ENCODE data around the gene ARL6IP5. TPM values are rescaled to one million over a fixed set of nuclear protein-coding genes. Genes with fewer than 3 reads are reported as not detected.
A peak's percentile ranks its signal among the peaks of the same experiment; 100 is the strongest.

The ARL6IP5 gene
- total RNA-seq, 4 donors from 2014 or later = 51.0 to 92.5 (median 82.4) TPM

DNA sequence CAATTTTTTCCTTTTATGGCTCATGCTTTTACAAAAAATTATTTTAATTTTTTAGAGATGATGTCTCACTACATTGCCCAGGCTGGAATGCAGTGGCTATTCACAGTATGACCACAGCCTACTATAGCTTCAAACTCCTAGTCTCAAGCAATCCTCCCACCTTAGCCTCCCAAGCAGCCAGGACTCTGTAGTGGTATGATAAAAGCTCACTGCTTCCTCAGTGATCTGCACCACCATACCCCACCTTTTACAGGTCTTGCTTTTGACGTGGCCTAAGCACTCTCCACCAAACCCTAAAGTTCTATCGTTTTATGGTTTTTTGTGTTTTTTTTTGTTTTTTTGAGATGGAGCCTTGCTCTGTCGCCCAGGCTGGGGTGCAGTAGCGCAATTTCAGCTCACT, 18.6 kb upstream of the ARL6IP5 start:
- Histone ChIP-seq H3K4me3 (no peak overlapping the region), H3K9me3 (no peaks in the 10 kb centered on the region), H3K27me3 (no peaks in the 10 kb centered on the region), H3K36me3 (peaks cover 0 to 35% (median 0%) of the 10 kb centered on the region in 3 donors), H3K4me1 (peaks cover 0 to 4% (median 0%) of the 10 kb centered on the region in 4 donors), H3K27ac (no peak overlapping the region)
- TF ChIP-seq, protein P1, sequence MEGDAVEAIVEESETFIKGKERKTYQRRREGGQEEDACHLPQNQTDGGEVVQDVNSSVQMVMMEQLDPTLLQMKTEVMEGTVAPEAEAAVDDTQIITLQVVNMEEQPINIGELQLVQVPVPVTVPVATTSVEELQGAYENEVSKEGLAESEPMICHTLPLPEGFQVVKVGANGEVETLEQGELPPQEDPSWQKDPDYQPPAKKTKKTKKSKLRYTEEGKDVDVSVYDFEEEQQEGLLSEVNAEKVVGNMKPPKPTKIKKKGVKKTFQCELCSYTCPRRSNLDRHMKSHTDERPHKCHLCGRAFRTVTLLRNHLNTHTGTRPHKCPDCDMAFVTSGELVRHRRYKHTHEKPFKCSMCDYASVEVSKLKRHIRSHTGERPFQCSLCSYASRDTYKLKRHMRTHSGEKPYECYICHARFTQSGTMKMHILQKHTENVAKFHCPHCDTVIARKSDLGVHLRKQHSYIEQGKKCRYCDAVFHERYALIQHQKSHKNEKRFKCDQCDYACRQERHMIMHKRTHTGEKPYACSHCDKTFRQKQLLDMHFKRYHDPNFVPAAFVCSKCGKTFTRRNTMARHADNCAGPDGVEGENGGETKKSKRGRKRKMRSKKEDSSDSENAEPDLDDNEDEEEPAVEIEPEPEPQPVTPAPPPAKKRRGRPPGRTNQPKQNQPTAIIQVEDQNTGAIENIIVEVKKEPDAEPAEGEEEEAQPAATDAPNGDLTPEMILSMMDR (IDR thresholded peaks at IDR 0.05) = no peak
- no peak for TF ChIP-seq POLR2A (IDR thresholded peaks at IDR 0.05)
- no peak for DNase-seq

DNA sequence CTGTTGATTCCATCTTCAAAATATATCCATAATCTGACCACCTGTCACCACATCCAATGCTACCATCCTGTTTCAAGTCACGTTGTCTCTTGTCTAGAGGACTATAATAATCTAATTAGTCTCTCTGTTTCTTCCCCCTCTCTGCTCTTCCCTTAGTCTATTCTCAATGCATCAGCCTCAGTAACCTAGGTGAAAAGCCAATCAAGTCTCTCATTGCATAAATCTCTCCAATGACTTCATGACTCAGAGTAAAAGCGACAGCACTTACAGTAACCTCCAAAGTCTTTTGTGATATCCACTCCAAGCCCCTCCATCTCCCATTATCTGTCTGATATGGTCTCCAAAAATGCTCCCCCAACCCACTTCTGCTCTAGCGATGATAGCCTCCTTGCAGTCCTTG, 11.8 kb upstream of the ARL6IP5 start:
- TF ChIP-seq, protein P1 (IDR thresholded peaks at IDR 0.05) = no peak
- TF ChIP-seq POLR2A (IDR thresholded peaks at IDR 0.05) = no peak
- Histone ChIP-seq H3K27ac (no peak overlapping the region), H3K4me1 (peaks cover 0 to 3% (median 0%) of the 10 kb centered on the region in 4 donors), H3K27me3 (no peaks in the 10 kb centered on the region), H3K4me3 (no peak overlapping the region), H3K9me3 (no peaks in the 10 kb centered on the region), H3K36me3 (peaks cover 0 to 47% (median 0%) of the 10 kb centered on the region in 3 donors)
- no peak for DNase-seq

DNA sequence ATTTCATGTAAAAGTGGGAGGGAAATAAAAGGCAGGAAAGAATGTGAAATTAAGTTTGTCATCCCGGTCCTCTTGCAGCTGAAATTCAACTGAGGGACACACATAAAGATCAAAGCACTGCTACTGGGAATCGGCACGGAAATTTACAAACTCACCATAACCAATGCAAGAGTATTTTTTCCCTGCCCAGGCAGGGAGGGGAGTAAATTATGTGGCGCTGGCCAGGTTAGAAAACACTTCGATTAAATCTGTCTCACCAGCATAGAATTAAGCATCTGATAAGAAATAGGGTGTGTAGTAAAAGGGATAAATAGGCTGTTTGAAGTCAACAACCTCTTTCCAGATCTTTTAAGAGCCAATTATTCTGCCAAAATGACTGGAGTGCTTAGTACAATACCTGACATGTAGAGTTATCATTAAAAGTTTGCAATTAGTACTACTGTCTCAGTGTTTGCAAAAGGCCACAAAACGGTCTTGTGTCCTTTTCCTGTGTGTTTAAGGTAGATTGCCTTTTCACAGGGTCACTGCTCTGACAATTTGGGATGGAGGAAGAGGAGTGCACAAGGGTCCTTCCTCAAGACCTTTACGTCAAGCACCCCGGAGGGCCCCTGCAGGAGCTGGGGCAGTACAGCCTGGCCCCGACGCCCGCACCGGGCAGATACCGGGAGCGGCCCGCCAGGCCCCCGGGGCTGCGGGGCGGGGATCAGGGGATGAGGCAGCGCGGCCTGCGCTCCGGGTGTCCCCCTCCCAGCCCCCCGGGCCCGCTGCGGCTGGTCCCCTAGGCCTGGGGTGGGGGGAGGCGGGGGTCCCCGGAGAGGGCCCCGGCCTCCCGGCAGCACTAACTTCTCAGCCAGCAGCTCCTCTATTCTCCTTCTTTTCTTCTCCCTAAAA, 5.2 kb upstream of the ARL6IP5 start:
- Histone ChIP-seq H3K27me3 (no peaks in the 10 kb centered on the region), H3K4me1 (peaks cover 0 to 60% (median 19%) of the 10 kb centered on the region in 4 donors), H3K9me3 (no peaks in the 10 kb centered on the region), H3K4me3 (peak overlapping the region; percentile 79 to 91 (median 86)), H3K36me3 (peaks cover 0 to 12% (median 0%) of the 10 kb centered on the region in 3 donors), H3K27ac (peak overlapping the region; percentile 84 to 91 (median 88))
- DNase-seq = peak in 1 of 3 donors; percentile 63
- TF ChIP-seq, protein P1 (IDR thresholded peaks at IDR 0.05) = no peak
- no peak for TF ChIP-seq POLR2A (IDR thresholded peaks at IDR 0.05)

DNA sequence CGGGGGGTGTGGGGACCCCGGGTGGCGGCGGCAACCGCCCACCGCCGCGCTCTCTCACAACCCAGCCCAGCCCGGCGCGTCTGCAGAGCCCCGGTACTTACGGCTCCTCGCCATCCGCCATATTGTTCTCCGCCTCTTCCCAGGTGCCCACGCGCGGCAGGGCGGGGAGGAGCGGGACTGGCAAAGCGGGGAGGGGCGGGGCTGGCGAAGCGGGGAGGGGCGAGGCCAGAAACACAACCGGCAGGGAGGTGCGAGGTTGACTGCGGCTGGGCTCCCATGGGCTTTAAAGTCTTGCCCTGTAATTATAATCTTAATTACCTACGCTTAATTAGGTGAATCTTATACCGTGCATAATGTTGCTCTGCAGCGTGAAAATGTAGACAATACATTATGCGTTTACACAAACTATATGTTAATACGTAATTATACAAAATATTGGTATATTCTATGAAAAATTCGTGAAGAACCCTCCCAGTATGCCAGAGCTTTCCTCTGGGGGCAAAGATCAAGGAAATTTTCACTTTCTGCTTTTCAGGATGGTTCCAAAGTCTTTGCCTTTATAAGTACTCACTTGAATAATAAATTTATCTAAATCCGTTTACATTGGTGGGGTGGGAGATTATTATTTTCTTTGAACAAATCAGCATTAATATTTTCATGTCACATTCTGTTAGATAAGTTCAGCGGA, 4.4 kb upstream of the ARL6IP5 start, which contains the start of gene UBA3:
Gene UBA3 (minus strand): TSS at position 133 of the 688 bp plus-strand sequence. CDS start 12 bp downstream, at position 121.
- H3K27me3 ChIP-seq = no peaks in the 10 kb centered on the region
- H3K4me3 ChIP-seq = peak within 1 kb of the TSS; percentile 79 to 91 (median 86)
- TF ChIP-seq, protein P1 (IDR thresholded peaks at IDR 0.05) = no peak
- peak in 1 of 2 donors; percentile 59 for TF ChIP-seq POLR2A (IDR thresholded peaks at IDR 0.05)
- H3K9me3 ChIP-seq = no peaks in the 10 kb centered on the region
- H3K36me3 ChIP-seq = peaks cover 0 to 6% (median 0%) of the 10 kb centered on the region in 3 donors
- H3K4me1 ChIP-seq = peaks cover 0 to 60% (median 19%) of the 10 kb centered on the region in 4 donors
- DNase-seq = peak; percentile 96 to 97 (median 96)
- peak within 1 kb of the TSS; percentile 84 to 91 (median 88) for H3K27ac ChIP-seq

DNA sequence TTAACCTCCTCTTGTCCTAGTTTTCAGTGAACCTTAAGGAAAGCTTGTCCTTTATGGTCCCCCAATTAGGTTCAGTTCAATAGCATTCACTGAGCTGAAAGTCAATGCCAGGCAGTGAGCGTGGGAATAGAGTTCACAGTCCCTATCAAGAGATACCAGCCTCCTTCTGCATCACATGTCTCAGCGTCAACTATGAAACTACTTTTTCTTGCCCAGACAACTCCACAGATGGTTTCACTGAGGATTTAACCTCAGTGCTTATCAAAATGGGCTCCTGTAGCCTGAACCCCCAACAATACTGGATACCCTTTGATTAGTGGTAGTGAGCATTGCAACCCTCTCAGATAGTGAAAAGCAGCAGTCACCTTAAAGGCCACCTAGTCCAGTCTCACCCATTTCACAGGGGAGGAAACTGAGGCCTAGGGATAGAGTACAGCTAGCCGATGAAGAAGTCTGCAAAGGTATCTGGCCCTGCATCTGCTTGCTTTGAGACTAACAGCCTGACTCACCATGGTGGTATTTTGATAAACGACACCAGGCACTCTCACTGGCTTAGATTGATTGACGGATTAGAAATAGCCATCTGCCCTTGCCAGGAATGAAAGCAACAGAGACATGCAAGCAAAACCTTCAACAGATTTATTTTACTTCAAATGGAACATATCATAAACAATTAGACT, 3.0 kb upstream of the ARL6IP5 start:
- Histone ChIP-seq H3K4me1 (peaks cover 0 to 61% (median 19%) of the 10 kb centered on the region in 4 donors), H3K36me3 (no peaks in the 10 kb centered on the region), H3K27me3 (no peaks in the 10 kb centered on the region), H3K9me3 (no peaks in the 10 kb centered on the region), H3K4me3 (no peak overlapping the region), H3K27ac (peak overlapping the region; percentile 17 to 91 (median 70))
- DNase-seq = no peak
- no peak for TF ChIP-seq POLR2A (IDR thresholded peaks at IDR 0.05)
- TF ChIP-seq, protein P1 (IDR thresholded peaks at IDR 0.05) = no peak
